Brain microvascular endothelial cell (primary cell): ENCODE data around the gene DLG1.
A peak's percentile ranks its signal among the peaks of the same experiment; 100 is the strongest.
"Not testable (repeated sequence)": the region's sequence is repeated elsewhere in the genome, so short reads cannot be mapped to it uniquely, and the experiment has no call there.

ENCODE experiments used
- DNase-seq: peaks from one replicate; pipeline ENCODE4 v3.0.0-alpha.2; 2020
- H3K27ac ChIP-seq: fragments of 250-450 bp; sonication (Bioruptor Pico); 2 replicates; pipeline ENCODE4 v1.5.1; 2020; ENCODE audit warnings: mild to moderate bottlenecking, moderate library complexity
- H3K27me3 ChIP-seq: fragments of 250-450 bp; sonication (Bioruptor Pico); replicated peaks from 2 replicates; pipeline ENCODE4 v1.5.1; 2020; ENCODE audit warnings: mild to moderate bottlenecking
- H3K36me3 ChIP-seq: fragments of 250-450 bp; sonication (Bioruptor Pico); replicated peaks from 2 replicates; pipeline ENCODE4 v1.5.1; 2020; ENCODE audit warnings: mild to moderate bottlenecking
- H3K4me3 ChIP-seq: 2 replicates; pipeline ENCODE4 v1.5.1; 2011; ENCODE audit warnings: low read depth, mild to moderate bottlenecking, control low read depth, low read length, moderate library complexity
- CTCF ChIP-seq: IDR thresholded peaks from 2 replicates; pipeline ENCODE4 v1.5.1; 2011; ENCODE audit warnings: low read depth, mild to moderate bottlenecking, moderate library complexity, low read length, control low read depth, inconsistent platforms; ENCODE audit errors: missing control alignments
- in situ Hi-C: cut with HindIII; loops from 2 replicates; pipeline ENCODE4 v1.10.0; 2017; ENCODE audit warnings: low sequenced_read_pairs, low pct_ligation_motif_present

The DLG1 gene

GRCh38 chr3:197038679-197039462, 259.5 kb downstream of the DLG1 start:
- DNase-seq = no peak
- in situ Hi-C loops = no loop called here
- no peak overlapping the region for H3K27ac ChIP-seq
- TF ChIP-seq CTCF = no peak
- peaks cover 32% of the 10 kb centered on the region for H3K36me3 ChIP-seq
- H3K4me3 ChIP-seq = no peak overlapping the region
- H3K27me3 ChIP-seq = no peaks in the 10 kb centered on the region

- no peak for TF ChIP-seq CTCF
- H3K36me3 ChIP-seq = peaks cover 13% of the 10 kb centered on the region
- in situ Hi-C loops = no loop called here
- no peak for DNase-seq
- no peaks in the 10 kb centered on the region for H3K27me3 ChIP-seq
- H3K4me3 ChIP-seq = no peak overlapping the region
- H3K27ac ChIP-seq = no peak overlapping the region
Measured at GRCh38 chr3:197035577-197035976, 262.8 kb downstream of the DLG1 start.

GRCh38 chr3:197034778-197035177, 263.6 kb downstream of the DLG1 start:
- H3K4me3 ChIP-seq, DNase-seq, H3K27me3 ChIP-seq, in situ Hi-C loops, H3K27ac ChIP-seq, H3K36me3 ChIP-seq: not testable (repeated sequence)

DNA sequence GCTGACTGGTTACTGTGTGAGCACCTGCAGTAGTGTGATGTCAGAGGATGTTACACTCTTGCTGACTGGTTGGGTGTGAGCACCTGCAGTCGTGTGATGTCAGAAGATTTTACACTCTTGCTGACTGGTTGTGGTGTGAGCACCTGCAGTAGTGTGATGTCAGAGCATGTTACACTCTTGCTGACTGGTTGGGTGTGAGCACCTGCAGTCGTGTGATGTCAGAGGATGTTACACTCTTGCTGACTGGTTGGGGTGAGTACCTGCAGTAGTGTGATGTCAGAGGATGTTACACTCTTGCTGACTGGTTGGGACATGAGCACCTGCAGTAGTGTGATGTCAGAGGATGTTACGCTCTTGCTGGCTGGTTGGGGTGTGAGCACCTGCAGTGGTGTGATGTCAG, 264.6 kb downstream of the DLG1 start:
- H3K27ac ChIP-seq, H3K27me3 ChIP-seq, DNase-seq, H3K36me3 ChIP-seq, in situ Hi-C loops, H3K4me3 ChIP-seq: not testable (repeated sequence)

DNA sequence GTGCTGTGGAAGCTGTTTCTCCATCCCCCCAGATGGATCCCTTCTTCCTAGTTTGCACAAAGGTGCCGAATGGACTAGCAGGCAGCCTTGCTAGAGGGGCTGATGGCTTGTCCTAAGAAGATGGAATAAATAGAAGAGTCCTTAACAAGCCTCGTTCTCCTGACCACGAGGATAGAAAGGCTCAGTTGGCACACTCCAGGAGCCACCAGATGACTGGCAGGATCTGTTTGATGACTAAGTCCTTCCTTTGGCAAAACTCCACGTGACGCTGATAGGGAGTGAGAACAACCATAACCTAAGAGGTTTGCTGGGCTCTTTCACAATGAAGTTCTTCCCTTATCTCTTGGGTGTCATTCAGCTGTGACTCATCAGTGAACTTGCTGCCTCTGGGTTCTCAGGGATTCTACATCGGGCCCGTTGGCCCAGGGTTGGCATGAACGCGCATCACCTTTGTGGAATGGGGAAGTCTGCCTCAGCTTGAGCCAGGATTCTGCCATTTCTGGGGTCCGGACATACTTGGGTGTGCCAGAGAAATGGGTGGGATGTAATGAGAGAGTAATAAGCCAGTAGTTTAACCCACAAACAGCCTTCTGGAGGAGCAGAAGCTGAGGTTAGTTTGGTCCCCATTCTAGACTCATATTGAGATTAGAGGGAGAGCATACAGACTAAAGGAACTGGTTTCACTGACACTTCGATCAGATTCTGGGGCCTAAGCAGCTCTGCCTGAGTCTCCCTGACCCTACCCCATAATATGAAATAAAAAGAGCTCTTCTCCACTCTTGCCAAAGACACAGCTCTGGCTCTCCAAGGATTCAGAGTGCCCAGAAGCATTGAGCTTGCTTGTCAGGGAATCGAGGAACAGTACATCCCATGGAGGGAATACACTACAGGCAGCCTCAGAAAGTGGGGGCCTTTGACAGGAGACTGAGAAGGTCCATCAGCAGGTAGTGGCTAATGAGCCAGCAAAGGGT, 266.8 kb downstream of the DLG1 start:
- Histone ChIP-seq H3K4me3 (no peak overlapping the region), H3K27me3 (no peaks in the 10 kb centered on the region), H3K27ac (peak overlapping the region; percentile 67), H3K36me3 (no peaks in the 10 kb centered on the region)
- TF ChIP-seq CTCF = no peak
- peak; percentile 98 for DNase-seq
- in situ Hi-C loops = no loop called here

GRCh38 chr3:197030379-197031314, 267.8 kb downstream of the DLG1 start:
- Histone ChIP-seq H3K4me3 (no peak overlapping the region), H3K36me3 (no peaks in the 10 kb centered on the region), H3K27me3 (no peaks in the 10 kb centered on the region), H3K27ac (peak overlapping the region; percentile 67)
- peak; percentile 1 for TF ChIP-seq CTCF
- no peak for DNase-seq
- in situ Hi-C loops = no loop called here
